ENCODE measurements around the gene FLRT2.

Gene FLRT2

GRCh38 chr14:85660243-85660922 lies 130.4 kb downstream of the FLRT2 start:
- no peak for DNase-seq (ENCODE audit: low read depth)

GRCh38 chr14:85662096-85662495 lies 132.2 kb downstream of the FLRT2 start:
- DNase-seq (ENCODE audit: low read depth): no peak

GRCh38 chr14:85663256-85663655 lies 133.3 kb downstream of the FLRT2 start:
- DNase-seq (ENCODE audit: low read depth): no peak

GRCh38 chr14:85663667-85664066 lies 133.7 kb downstream of the FLRT2 start:
- no peak for DNase-seq (ENCODE audit: low read depth)

- no peak for DNase-seq (ENCODE audit: low read depth)
Measured at GRCh38 chr14:85675957-85676356, 146.0 kb downstream of the FLRT2 start.

GRCh38 chr14:85686908-85687307 lies 157.0 kb downstream of the FLRT2 start:
- DNase-seq (ENCODE audit: low read depth): no peak

- DNase-seq (ENCODE audit: low read depth): no peak
Measured at GRCh38 chr14:85687456-85687855, 157.5 kb downstream of the FLRT2 start.

- DNase-seq (ENCODE audit: low read depth): no peak
Measured at GRCh38 chr14:85688006-85688405, 158.1 kb downstream of the FLRT2 start.

- no peak for DNase-seq (ENCODE audit: low read depth)
Measured at GRCh38 chr14:85695300-85695699, 165.4 kb downstream of the FLRT2 start.

GRCh38 chr14:85701116-85701515 lies 171.2 kb downstream of the FLRT2 start:
- DNase-seq (ENCODE audit: low read depth): no peak

- DNase-seq (ENCODE audit: low read depth): no peak
Measured at GRCh38 chr14:85701763-85702162, 171.8 kb downstream of the FLRT2 start.

GRCh38 chr14:85702191-85702590 lies 172.2 kb downstream of the FLRT2 start:
- DNase-seq (ENCODE audit: low read depth): no peak

GRCh38 chr14:85702997-85703396 lies 173.1 kb downstream of the FLRT2 start:
- no peak for DNase-seq (ENCODE audit: low read depth)

All from T follicular helper cell (primary cell).